GM19438 (cell line): ENCODE results near the gene YPEL1.
"Not testable (repeated sequence)": the region's sequence is repeated elsewhere in the genome, so short reads cannot be mapped to it uniquely, and the experiment has no call there.

Source experiments
- ATAC-seq: cut with Tn5 transposase; IDR thresholded peaks from one replicate; pipeline ENCODE4 v1.9.1; 2021; ENCODE audit warnings: low read depth; ENCODE audit not compliant: unreplicated experiment

YPEL1 gene

DNA sequence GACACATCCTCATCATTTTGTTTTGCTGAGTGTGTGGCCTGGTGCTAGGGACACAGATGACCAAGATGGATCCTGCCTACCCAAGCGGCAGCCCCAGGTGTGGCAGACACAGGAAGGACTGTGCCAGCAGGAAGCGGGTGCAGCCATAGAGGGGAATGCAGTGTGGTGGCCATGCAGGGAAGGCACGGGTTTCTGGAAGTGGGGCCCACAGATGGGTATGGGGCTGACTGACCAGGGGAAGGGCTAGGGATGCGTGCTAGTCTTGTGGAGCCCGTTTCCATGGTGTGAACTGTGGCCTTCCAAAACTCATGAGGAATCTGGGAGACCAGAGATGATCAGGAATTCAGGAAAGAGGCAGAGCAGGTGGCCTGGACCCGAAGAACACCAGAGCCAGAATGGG lies 33.5 kb downstream of the YPEL1 start:
- ATAC-seq = no peak

DNA sequence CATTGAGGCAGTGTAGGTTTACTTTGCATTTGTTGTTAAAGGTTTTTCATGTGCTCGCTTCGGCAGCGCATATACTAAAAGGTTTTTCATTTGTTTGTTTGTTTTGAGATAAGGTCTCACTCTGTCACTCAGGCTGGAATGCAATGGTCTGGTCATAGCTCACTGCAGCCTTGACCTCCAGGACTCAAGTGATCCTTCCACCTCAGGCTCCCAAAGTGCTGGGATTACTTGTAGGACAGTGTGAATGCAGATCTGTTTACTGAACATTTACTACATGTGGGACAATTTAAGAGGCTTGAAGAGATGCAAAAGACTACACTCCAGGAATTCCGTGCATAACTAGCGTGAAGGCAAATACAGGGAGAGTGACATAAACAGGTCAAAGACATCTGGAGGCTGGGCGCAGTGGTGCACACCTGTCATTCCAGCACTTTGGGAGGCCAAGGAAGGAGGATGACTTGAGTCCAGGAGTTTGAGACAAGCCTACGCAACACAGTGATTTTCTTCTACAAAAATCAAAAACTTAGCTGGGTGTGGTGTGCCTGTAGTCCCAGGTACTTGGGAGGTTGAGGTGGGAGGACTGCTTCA lies 34.1 kb downstream of the YPEL1 start:
- no peak for ATAC-seq

DNA sequence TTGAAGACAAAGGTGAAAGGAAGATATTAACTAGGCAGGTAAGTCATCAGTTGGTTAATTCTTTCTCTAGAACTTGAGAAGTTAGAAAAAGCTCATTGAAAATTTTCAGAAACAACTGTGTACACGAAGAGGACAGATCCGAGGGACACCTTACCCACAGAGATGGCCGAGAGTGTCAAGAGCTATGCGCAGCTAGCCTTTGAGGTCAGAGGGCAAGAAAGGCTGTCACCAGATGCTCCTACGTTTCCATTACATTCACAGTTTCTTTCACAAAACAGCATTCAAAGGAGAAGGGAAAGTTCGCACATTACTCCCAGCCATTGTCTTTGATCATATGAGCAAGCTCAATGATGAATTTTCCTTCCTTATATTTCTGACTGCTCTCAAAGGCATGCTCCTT lies 34.8 kb downstream of the YPEL1 start:
- no peak for ATAC-seq

DNA sequence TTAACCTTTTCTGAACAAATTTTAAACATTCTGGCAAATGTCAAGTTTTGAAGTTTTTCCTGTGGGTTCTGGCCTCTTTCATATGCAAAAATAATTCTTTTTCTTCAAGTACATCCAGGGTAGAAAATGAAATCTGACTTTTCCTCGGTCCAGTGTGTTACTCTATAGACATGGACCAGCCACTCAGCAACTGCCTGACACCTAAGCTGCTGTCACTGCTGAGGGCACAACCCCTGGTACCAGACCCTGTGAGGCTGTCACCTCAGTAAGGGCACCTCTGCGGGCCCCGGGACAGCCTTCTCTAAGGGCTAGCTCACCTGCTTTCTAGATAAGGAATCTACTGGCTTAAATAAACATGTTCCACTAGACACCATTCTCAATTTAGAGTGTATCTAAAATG lies 36.0 kb downstream of the YPEL1 start:
- no peak for ATAC-seq

DNA sequence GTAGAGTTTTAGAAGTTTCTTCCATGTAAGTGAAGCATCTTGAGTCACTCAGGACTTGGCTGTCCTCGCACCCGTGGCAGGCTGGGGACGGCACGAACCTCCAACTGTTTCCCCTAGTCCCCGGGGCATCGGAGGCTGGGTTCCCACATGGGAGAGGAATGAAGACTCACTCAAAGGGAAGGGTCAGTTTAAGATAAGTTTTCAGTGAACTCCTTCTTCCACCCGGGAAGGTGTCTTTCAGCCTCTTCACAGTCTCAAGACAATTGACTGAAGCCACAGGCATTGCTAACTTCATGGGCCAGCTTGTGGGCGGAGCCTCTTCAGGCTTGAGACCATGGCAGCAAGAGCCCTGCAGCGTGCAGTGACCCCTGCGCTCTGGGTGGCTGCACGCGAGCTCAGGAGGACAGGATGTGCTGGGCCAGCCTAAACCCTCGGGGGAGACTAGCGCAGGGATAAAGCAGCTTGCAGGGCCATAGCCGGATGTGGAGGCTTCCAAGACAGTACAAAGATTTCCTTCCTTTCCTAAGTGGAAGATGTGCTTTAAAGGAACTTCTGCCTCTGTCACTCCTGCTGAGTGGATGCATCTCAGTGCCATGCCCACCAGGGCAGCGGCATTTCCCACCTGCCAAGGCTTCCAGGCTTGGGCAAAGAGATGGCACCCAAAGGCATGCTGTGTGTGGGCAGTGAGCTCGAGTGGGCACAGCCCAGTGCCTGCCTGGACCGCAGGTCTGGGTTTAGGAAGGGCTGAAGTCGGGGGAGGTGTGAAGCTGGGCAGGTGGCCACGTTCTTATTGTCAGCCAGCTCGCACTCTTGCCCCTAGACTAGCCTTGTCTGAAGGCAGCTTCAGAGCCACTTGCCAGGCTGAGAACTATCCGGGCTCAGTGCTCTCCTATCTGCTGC lies 36.9 kb downstream of the YPEL1 start:
- ATAC-seq = no peak

DNA sequence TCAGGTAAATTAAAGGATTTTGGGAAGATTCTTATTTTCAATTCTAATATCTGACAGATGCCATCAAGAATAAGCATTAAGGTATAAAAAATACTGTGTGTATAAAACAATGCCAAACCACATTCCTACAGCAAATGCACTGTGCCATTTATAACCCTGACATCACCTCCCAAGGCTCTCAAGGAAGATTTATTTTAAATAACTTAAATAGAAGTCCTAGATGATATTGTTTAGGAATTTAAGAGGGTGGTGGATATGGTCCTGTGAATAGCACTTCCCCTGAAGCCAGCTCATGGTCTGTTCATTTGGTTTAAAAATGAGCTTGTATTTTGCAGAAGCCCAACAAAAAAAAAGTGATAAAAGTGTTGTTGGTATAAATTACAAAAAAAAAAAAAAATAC lies 37.7 kb downstream of the YPEL1 start:
- no peak for ATAC-seq

DNA sequence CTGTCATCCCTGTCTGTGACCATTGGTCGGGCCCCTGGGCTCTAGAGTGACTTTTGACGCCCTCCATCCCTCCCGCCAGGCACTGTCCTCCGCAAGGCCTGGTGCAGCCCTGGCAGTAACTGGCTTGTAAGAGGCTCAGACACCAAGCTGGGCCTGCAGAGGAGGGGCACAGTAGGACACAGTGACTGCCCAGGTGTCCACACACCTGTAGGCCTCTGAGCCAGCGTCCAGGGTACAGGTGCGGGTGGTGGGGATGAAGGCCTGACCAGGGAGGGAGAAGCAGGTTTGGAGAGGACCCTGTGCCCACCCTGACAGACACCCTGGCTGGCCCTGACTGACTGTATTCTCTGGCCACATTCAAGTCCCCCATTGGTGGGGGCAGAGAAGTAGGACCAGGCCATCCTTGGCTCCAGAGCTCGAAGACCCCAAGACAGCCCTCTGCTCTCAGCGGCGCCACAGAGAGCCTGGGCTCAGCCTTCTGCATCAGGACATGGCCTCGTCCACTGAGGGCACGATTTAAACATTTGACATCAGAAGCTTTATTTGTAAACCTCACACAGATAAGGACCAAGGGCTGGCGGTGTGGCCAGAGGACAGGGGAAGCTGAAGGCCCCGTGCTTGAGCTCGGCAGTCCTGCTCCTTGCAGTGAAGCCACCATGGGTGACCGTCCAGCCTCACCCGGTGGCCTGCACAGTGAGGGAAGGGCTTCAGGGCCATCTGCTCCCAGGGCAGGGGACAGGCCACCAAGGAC lies 38.4 kb downstream of the YPEL1 start:
- no peak for ATAC-seq

DNA sequence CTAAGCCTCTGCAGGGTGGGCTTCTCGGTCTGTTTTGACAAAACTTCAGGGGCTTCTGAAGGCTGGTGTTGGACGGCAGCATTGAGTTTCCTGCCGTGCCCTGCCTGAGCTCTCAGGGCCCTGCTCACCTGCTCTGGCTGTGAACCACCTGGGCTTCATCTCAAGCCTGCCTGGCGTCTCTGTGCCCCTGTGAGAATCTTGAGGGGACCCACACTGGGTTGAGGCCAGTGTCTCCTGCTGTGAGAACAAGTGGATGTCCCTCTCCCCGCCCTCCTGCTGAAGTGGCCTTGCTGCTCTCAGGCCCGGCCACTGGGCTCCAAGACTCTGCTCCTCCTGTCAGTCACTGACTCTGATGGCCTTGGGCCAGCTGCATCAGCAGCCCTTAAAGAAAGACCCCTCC lies 39.5 kb downstream of the YPEL1 start:
- no peak for ATAC-seq

DNA sequence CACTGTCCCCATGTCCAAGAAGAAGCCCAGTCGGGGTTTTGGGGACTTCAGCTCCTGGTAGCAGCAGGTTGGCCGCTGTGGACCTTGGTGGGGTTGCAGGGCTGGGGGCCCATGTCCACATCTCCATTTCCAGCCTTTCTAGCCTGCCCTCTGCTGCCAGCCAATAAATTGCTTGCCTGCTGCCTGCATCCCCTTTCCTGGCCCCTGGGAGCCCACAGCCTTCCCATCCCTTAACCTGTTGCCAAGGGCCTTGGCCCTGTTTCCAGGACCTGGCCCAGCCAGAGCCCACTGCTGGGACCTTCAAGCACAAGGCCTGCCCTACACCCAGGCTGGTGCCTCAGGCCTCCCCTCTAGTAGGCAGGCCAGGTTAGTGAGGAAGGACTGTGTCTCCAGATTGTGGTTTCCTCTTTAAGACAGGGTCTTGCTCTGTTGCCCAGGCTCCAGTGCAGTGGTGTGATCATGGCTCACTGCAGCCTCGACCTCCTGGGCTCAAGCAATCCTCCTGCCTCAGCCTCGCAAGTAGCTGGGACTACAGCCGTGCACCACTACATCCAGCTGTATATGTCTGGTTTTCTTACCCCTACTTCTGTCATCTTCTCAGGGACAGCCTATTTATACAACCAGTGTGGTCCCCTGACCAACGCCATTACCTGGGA lies 40.0 kb downstream of the YPEL1 start:
- no peak for ATAC-seq

DNA sequence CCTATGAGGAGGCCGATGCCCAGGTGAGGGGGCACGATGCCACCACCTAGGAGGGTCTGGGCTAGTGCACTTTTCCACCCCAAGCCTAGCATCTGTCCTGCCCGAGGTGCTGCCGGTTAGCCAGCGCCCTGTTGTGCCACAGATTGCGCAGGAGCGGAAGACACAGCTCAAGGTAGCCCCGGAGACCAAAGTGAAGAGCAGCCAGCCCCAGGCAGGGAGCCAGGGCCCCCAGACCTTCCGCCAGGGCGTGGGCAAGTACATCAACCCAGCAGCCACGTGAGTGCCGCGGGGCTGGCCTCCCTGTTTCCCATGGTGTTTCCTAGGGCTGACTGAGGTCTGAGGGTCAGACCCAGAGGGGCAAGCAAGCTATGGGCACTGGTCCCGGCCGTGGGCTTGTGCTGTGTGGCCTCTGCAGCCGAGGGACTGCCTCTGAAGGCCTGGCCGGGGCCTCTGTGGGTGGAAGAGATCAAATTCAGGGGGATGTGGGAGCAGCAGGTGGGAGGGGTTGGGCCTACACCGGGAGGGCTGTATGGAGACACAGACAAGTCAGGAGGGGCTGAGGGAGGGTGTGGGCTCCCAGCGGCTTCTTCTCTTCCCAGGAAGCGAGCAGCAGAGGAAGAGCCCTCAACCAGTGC lies 40.7 kb downstream of the YPEL1 start:
- ATAC-seq = no peak

DNA sequence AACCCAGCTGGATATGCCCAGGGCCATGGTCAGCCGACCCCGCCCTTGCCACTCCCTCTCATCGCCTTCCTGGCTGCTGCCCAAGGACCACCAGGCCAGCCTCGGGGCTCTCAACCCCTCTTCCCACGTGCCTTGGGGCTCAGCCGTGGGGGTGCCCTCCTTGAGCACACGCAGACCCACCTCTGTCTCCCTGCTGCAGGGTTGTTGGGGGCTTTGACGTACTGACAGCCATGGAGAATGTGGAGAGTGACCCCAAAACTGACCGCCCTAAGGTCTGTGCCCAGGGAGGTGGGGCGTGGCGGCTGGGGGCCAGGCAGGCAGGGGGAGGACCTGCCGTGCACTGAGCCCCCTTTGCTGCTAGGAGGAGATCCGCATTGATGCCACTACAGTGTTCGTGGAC lies 41.2 kb downstream of the YPEL1 start:
- ATAC-seq = no peak

DNA sequence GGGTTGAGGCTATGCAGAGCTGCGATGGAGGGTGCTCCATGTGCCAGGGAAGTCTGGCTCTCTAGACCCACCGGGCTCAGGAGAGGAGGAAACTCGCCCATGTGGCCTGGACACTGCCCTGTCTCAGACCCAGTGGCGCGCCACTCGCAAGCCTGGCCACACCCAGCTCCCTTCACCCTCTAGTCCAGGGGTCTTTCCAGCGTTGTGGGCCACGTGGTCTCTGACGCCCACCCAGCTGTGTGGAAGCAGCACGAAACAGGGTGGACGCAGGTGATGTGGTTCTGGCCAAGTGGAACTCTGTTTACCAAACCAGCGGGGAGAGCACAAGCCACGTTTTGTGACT lies 41.6 kb downstream of the YPEL1 start:
- no peak for ATAC-seq

DNA sequence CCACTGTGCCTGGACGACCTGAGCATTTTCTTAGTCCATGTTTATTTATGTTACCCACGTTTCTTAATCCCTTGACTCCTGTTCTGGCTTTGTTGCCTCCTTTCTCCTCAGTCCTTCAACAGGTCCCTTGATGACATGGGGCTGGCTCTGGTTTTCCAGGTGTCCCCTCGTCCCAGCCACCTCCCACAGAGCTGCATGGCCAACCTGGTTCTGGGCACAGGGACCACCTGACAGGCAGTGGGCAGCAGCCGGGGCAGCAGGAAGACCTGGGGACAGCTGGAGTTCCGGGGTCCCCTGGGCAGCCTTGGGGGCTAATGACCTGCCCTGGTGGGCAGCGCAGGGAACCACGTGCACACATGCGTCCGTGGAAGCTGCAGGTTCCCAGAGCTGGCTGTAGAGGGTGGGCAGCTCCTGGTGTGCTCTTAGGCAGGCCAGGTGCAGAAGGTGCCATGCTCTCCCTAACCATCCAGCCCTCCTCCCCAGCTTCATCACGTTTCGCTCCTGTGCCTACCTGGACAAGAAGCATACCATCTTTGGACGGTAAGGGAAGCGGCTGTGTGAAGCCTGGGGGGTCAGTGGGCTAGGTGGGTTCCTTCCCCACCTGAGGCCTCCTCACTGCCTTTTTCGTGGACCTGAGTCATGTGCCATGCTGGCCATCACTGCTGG lies 42.1 kb downstream of the YPEL1 start:
- ATAC-seq = no peak

DNA sequence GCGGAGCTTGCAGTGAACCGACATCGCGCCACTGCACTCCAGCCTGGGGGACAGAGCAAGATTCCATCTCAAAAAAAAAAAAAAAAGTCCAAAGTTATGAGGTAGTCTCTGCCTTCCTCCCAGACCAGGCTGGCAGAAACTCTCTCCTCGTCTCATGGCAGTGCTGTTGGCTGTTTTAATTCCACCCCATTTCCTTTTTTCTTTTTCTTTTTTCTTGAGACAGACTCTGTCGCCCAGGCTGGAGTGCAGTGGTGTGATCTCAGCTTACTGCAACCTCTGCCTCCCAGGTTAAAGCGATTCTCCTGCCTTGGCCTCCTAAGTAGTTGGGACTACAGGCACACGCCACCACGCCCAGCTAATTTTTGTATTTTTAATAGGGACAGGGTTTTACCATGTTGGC lies 42.7 kb downstream of the YPEL1 start:
- ATAC-seq = not testable (repeated sequence)

DNA sequence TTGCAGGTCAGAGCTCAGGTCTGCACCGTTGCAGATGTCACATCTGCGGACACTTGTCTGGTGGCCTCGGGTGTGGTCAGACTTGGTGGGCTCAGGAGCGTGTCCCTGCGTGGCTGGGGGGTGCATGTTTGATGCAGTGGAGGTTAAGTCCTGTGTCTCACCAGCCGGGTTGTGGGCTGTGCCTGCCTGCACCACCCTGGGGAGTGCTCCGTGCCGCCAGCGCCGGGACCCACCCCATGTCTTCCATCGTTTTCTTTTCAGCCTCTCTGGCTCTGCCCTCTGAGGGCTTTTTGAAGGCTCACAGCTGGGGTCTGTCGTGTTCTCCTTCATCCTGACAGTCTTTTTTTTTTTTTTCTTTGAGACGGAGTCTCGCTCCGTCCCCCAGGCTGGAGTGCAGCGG lies 43.8 kb downstream of the YPEL1 start:
- no peak for ATAC-seq

DNA sequence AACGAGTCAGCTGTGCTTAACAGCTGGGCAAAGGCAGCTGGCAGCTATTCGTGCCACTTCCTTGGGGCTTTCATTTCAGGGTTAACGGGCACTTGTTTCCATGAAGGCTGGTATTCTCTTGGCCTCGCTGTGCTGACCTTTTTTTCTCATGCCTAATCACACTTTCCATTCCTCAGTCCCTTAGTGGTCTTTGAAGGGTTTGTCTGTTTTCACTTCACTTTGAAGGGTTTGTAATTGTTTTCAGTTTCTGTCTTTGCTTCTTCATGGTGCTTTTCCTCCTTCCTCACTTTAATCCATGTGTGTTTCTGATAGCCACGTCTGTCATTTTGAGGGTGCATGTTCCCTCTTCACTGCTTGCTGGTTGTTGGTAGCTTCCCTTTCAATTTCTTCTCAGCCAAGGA lies 45.2 kb downstream of the YPEL1 start:
- ATAC-seq = no peak

DNA sequence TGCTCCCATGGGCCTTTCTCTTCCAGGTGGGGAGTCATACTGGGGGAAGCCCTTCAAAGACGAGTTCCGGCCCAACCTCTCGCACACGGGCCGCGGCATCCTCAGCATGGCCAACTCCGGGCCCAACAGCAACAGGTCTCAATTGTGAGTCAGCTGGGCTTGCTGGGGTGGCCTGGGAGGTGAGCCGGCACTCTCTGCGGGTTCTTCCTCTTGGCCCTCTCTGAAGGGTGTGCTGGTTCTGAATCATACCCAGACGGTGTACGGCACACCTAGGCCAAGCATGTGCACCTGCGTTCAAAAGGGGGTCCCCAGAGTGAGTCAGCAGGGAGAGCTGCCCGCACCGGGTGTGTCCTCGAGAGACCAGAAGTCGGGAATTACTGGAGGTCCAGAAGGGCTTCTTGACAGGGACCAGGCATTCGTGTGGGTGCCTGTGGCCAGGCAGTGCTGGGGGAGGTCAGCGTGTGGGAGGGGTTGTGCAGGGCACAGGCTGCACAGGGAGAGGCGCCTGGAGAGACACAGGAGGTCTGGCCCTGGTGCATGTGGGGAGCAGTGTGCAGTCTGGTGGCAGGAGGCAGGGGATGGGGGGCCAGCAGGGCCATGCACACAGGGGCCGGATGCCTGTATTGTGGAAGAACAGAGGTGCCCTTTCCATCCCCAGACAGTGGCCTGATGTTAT lies 46.8 kb downstream of the YPEL1 start:
- no peak for ATAC-seq

DNA sequence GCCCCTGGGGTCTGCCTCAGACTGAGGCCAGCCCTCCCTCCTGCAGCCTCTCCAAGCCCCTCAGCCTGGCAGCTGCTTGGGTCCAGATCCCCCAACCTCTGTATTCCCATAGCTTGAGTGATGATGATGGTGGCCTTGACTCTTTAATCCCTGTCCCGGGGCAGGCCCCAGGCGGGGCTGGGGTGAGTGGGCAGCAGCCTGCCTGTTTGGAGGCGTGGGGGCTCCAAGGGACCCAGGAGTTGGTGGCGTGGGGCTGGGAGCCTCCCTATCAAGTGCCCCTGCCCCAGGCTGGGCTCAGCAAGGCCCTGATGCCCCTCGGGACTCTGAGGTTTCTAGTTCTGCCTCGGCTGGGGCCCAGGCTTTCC lies 47.3 kb downstream of the YPEL1 start:
- no peak for ATAC-seq

DNA sequence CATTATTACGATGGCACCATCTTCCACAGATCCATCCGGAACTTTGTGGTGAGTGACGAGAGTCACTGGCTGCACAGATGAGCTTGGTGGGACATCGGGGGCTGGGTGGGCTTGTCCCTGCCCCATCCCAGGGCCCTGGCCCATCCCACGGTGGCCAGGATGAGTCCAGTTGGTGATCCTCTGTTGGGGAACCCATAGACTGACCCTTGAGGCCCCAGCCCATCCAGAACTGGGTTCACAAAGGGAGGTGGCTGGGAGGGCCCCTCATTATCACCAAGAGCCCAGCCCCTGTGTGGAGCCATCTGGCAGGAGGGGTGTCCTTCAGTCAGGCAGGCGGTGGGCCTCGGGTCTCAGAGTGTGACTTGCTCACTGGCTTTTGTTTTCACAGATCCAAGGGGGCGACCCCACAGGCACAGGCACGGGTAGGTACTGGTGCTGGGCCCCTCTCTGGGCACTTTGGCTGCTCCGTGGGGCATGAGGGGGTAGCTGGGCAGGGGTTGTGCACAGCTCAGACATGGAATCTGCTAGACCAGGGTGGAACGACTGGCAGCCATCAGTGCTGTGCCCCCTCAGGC lies 47.8 kb downstream of the YPEL1 start:
- no peak for ATAC-seq
